SH-SY5Y (cell line): ENCODE measurements around the gene FAM174B.

Experiments
- GATA2 ChIP-seq: IDR thresholded peaks from 2 replicates; pipeline ENCODE4 v1.6.1; 2011; ENCODE audit warnings: mild to moderate bottlenecking, low read depth, low read length
- GATA3 ChIP-seq: IDR thresholded peaks from 2 replicates; pipeline ENCODE4 v1.6.1; 2011; ENCODE audit warnings: low read depth, mild to moderate bottlenecking, low read length, moderate library complexity

DNA sequence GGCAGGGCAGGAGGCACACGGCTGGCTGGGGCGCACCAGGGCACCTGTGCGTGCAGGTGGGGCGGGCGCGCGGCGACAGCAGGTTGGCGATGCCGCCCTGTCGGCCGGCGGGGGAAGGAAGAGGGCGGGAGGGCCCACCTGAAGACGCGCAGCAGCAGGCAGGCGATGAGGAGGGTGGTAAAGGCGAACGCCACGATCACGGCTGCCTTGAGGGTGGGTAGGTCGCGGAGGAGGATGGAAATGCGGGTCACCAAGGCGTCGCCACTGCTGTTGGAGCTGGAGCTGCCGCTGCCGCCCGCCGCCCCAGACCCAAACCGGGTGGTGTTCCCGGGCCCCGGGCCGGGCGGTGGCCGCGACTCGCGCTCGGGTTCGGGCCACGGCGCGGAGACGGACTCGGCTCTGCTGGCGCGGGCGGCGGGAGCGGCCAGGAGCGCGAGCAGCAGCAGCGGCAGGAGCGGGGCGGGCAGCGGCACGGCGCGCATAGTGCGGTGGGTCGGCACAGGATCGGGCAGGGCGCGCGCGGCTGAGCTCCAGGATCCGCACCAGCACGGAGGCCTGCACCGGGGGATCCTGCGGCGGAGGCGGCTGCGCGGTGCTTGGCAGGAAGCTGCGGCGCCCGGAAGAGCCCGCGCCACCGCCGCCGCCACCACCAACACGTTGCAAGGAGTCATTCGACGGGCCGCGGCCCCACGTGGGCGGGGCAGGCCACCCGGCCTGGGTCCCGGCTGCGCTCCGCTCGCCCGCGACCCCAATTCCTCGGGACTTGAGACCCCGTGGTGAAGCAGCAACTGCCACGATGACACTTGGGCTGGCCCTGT, at the start of gene FAM174B:
- TF ChIP-seq GATA2 (no peak), GATA3 (no peak)
